AG09309 (cell line): ENCODE measurements around the gene TNRC6A.
"Not testable (repeated sequence)": the region's sequence is repeated elsewhere in the genome, so short reads cannot be mapped to it uniquely, and the experiment has no call there.

Experiments used
- DNase-seq: peaks from one replicate; pipeline ENCODE4 v3.0.0-alpha.2; 2010; ENCODE audit warnings: low read depth
- H3K4me3 ChIP-seq: 2 replicates; pipeline ENCODE4 v1.5.1; 2011; ENCODE audit warnings: mild to moderate bottlenecking, low read depth, low read length, moderate library complexity; ENCODE audit not compliant: control insufficient read depth
- TF ChIP-seq, protein P1 (sequence below): IDR thresholded peaks from 2 replicates; pipeline ENCODE4 v1.5.1; 2011; ENCODE audit warnings: mild to moderate bottlenecking, low read depth, low read length, inconsistent platforms; ENCODE audit not compliant: insufficient read depth, control insufficient read depth; ENCODE audit errors: missing control alignments

TNRC6A gene

DNA sequence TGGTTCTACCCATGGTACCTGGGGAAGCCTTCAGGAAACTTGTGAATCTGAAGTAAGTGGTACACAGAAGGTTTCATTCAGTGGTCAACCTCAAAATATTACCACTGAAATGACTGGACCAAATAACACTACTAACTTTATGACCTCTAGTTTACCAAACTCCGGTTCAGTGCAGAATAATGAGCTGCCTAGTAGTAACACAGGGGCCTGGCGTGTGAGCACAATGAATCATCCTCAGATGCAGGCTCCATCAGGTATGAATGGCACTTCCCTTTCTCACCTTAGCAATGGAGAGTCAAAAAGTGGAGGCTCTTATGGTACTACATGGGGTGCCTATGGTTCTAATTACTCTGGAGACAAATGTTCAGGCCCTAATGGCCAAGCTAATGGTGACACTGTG, 60.4 kb downstream of the TNRC6A start:
- TF ChIP-seq, protein P1, sequence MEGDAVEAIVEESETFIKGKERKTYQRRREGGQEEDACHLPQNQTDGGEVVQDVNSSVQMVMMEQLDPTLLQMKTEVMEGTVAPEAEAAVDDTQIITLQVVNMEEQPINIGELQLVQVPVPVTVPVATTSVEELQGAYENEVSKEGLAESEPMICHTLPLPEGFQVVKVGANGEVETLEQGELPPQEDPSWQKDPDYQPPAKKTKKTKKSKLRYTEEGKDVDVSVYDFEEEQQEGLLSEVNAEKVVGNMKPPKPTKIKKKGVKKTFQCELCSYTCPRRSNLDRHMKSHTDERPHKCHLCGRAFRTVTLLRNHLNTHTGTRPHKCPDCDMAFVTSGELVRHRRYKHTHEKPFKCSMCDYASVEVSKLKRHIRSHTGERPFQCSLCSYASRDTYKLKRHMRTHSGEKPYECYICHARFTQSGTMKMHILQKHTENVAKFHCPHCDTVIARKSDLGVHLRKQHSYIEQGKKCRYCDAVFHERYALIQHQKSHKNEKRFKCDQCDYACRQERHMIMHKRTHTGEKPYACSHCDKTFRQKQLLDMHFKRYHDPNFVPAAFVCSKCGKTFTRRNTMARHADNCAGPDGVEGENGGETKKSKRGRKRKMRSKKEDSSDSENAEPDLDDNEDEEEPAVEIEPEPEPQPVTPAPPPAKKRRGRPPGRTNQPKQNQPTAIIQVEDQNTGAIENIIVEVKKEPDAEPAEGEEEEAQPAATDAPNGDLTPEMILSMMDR, result no peak
- DNase-seq, result no peak
- H3K4me3 ChIP-seq, result no peak overlapping the region

DNA sequence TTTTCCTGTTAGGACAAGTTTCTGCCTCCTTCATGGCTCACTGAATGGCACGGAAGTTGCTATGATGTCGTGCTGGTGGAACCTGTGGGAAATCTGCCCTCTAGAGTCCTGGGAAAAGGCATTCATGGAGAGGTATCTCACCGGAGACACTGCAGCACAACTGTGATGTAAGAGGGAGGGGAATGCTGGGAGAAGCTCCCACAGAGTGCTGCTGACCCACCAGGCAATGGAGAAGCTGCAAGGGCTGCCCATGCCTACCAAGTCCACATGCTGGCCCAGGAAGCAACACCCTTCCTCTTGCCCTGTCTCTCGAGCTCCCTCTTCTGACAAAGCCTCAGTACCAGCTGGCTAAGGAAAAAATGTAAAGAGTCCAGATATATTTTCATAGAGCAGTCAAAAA, 71.1 kb downstream of the TNRC6A start:
- DNase-seq, result no peak
- no peak overlapping the region for H3K4me3 ChIP-seq
- TF ChIP-seq, protein P1, result no peak

DNA sequence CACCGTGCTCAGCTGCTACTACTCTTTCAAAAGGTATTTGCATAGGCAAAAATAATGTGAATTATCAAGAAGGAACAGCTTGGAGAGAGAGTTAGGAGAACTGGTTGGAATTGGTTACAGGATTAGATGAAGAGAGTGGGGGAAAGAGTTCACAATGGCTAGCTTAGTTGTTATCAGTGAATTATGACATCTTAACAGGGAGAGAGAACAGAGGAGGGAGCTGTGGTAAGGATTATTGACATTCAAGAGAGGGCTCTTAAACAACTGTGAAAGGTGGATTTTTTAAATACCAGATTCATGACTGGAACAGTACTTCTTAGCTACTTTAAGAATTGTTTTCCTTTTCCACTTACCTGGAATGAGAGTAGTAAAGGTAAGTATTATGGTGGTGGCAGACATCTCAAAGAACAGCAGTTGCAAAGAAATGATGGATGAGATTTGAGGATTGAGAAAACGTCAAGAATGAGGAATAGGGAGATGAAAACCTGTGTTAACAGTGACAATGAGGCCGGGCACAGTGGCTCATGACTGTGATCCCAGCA, 72.4 kb downstream of the TNRC6A start:
- no peak for DNase-seq
- TF ChIP-seq, protein P1, result no peak
- no peak overlapping the region for H3K4me3 ChIP-seq

DNA sequence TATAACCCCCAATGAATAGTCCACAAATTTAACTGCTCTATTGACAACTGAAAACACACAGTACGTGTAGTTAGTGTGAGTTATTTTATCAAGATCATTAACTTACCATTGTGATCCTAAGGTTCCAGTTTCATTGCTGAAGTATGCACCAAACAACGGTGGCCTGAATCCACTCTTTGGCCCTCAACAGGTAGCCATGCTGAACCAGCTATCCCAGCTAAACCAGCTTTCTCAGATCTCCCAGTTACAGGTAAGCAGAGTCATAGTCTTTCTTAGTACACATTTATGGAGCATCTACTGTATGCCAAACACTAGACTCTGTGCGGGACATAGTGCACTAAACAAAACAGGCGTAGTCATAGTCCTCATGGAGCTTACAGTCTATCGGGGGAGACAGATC, 76.0 kb downstream of the TNRC6A start:
- no peak overlapping the region for H3K4me3 ChIP-seq
- DNase-seq, result no peak
- TF ChIP-seq, protein P1, result no peak

DNA sequence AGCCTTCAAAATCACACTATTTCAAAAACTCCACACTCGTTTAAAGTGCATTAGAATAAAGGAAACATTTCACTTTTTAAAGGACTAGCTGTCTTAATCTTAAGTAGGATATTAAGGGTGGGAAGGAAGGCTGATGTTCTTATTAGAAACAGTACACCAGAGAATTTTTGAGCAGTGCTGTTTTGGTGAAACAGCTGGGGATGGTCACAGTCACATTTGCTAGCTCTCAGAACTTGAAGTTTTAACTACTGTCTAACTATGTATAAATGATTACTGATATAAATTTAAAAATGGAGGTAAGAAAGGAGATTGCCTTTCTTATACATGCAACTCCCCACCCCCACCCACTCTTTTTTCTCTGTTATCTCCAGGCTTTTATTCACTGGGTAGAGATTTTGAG, 77.8 kb downstream of the TNRC6A start:
- TF ChIP-seq, protein P1, result no peak
- DNase-seq, result no peak
- H3K4me3 ChIP-seq, result no peak overlapping the region

DNA sequence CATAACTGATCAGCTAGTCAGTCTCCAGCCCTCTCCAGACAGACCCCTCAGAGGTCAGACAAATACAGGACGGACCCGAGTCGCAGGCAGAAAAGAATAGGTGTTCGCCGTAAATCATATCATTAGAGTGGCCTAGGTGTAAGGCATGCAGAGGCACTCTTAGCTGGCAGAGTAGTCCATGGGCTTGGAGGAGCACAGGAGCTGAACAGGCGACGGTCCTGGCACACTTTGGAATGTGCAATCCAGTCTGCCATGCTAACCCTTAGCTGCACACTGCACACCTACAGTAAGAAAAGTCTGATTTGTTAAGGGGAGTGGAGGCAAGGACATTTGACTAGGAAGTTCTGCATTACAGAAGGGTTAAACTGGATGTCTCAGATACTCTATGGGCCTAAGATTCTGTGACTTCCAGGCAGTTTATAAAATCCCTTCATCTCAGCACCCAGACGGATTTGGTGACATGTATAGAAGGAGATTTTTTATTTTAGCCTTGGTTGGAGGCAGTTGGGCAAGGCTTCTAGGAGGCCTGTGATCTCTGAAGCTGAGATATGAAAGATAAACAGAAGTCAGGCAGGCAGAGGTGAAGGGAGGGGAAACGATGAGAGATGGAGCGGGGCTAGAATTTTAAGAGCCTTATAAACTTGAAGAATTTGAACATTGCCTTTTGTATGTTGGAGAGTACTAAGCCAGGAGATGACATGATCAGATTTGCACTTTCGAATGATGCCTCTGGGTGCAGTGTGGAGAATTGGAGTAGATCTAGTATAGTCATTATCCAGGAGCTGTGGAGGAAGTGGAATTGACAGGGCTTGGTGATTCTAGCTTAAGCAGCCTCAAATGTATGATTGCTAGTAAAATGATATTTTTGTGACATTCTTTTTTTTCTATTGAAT, 81.7 kb downstream of the TNRC6A start:
- H3K4me3 ChIP-seq, result no peak overlapping the region
- no peak for DNase-seq
- TF ChIP-seq, protein P1, result no peak

DNA sequence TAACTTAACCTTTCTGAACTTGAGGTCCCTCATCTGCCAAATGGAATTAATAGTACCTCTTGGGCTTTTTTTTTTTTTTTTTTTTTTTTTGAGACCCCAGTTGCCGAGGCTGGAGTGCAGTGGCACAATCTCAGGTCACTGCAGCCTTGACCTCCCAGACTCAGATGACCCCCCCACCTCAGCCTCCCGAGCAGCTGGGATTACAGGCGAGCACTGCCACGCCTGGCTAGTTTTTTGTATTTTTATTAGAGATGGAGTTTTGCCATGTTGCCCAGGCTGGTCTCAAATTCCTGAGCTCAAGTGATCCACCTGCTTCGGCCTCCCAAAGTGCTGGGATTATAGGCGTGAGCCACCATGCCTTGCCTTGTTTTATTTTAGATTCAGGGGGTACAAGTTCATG, 83.4 kb downstream of the TNRC6A start:
- not testable (repeated sequence) for DNase-seq, H3K4me3 ChIP-seq
